IMR-90 (cell line): ENCODE measurements around the gene NSD2. TPM values are rescaled to one million over a fixed set of nuclear protein-coding genes. Genes with fewer than 3 reads are reported as not detected.

Experiments used
- ATAC-seq: fragments of 200-7000 bp; cut with Tn5 transposase; 2 replicates; pipeline ENCODE4 v1.9.1; 2020; ENCODE audit warnings: low read depth, mild to moderate bottlenecking, moderate library complexity
- BruUV-seq: library from RNA; stranded (reverse); fragments of 400-500 nt; replicated peaks from 2 replicates; lab custom pipeline; 2021; lab: Mats Ljungman, UMichigan
- CTCF ChIA-PET: fragments of 300-600 bp; formaldehyde crosslinking; extraction: SDS; loops from one replicate; lab custom pipeline; 2021; ENCODE audit warnings: antibody characterized with exemption; lab: Yijun Ruan, JAX
- POLR2A ChIA-PET: fragments of 300-600 bp; sonication (Branson Sonifier 250); formaldehyde crosslinking; loops from one replicate; lab custom pipeline; 2022; ENCODE audit warnings: antibody characterized with exemption; ENCODE audit not compliant: unreplicated experiment; lab: Charles Lee
- DNase-seq: peaks from one replicate; pipeline ENCODE4 v3.0.0; 2013
- H2AFZ ChIP-seq: replicated peaks from 2 replicates; pipeline ENCODE3; 2013; ENCODE audit warnings: low read length, mild to moderate bottlenecking; ENCODE audit not compliant: poor library complexity
- H2AK5ac ChIP-seq: 2 replicates; pipeline ENCODE4 v1.6.1; 2013; ENCODE audit warnings: low read depth, low read length, inconsistent platforms
- H2AK9ac ChIP-seq: replicated peaks from 2 replicates; pipeline ENCODE3; 2013; ENCODE audit warnings: mild to moderate bottlenecking, low read depth, low read length, moderate library complexity; ENCODE audit not compliant: poor library complexity
- H2BK120ac ChIP-seq: 2 replicates; pipeline ENCODE4 v1.6.1; 2013; ENCODE audit warnings: low read depth, low read length, inconsistent platforms
- H2BK15ac ChIP-seq: 3 replicates; pipeline ENCODE4 v1.6.1; 2013; ENCODE audit warnings: low read depth, low read length, inconsistent platforms
- H2BK20ac ChIP-seq: 2 replicates; pipeline ENCODE4 v1.6.1; 2013; ENCODE audit warnings: low read depth, mild to moderate bottlenecking, inconsistent platforms, low read length, moderate library complexity
- H2BK5ac ChIP-seq: 2 replicates; pipeline ENCODE4 v1.6.1; 2013; ENCODE audit warnings: mild to moderate bottlenecking, low read depth, low read length, inconsistent platforms; ENCODE audit not compliant: poor library complexity, severe bottlenecking
- H3K14ac ChIP-seq: replicated peaks from 2 replicates; pipeline ENCODE4 v1.6.1; 2013; ENCODE audit warnings: low read depth, low read length, inconsistent platforms
- H3K18ac ChIP-seq: 2 replicates; pipeline ENCODE4 v1.6.1; 2013; ENCODE audit warnings: low read depth, low read length, control low read depth
- H3K23ac ChIP-seq: 2 replicates; pipeline ENCODE4 v1.6.1; 2013; ENCODE audit warnings: low read depth, low read length, inconsistent platforms
- H3K27ac ChIP-seq: 2 replicates; pipeline ENCODE4 v1.5.1; 2013; ENCODE audit warnings: mild to moderate bottlenecking, control low read depth, low read length; ENCODE audit not compliant: insufficient read depth
- H3K27me3 ChIP-seq: 2 replicates; pipeline ENCODE4 v1.6.1; 2013; ENCODE audit warnings: low read length; ENCODE audit not compliant: control insufficient read depth, insufficient read depth
- H3K36me3 ChIP-seq: 2 replicates; pipeline ENCODE4 v1.6.1; 2013; ENCODE audit warnings: low read length, mixed read lengths; ENCODE audit not compliant: control insufficient read depth, insufficient read depth
- H3K4ac ChIP-seq: 2 replicates; pipeline ENCODE4 v1.6.1; 2013; ENCODE audit warnings: low read depth, low read length, inconsistent platforms
- H3K4me1 ChIP-seq: 2 replicates; pipeline ENCODE4 v1.6.1; 2013; ENCODE audit warnings: low read length, mixed read lengths; ENCODE audit not compliant: control insufficient read depth, insufficient read depth
- H3K4me2 ChIP-seq: 2 replicates; pipeline ENCODE4 v1.6.1; 2013; ENCODE audit warnings: low read depth, mild to moderate bottlenecking, control low read depth, low read length, moderate library complexity
- H3K4me3 ChIP-seq: 2 replicates; pipeline ENCODE4 v1.5.1; 2013; ENCODE audit warnings: low read depth, mild to moderate bottlenecking, control low read depth, low read length, moderate library complexity; ENCODE audit not compliant: insufficient read depth
- H3K56ac ChIP-seq: 2 replicates; pipeline ENCODE4 v1.6.1; 2013; ENCODE audit warnings: low read length, inconsistent platforms; ENCODE audit not compliant: insufficient read depth; ENCODE audit errors: extremely low read depth
- H3K79me1 ChIP-seq, 2 experiments: 2 replicates each; pipeline ENCODE4 v1.6.1; 2013; ENCODE audit warnings: low read length in 2 of 2, inconsistent platforms in 1 of 2, low read depth in 1 of 2
- H3K9ac ChIP-seq: 2 replicates; pipeline ENCODE4 v1.6.1; 2013; ENCODE audit warnings: low read depth, low read length, control low read depth
- H3K9me1 ChIP-seq: 2 replicates; pipeline ENCODE4 v1.6.1; 2013; ENCODE audit warnings: low read length, inconsistent platforms; ENCODE audit not compliant: insufficient read depth
- H3K9me3 ChIP-seq: 2 replicates; pipeline ENCODE4 v1.6.1; 2013; ENCODE audit warnings: low read length; ENCODE audit not compliant: control insufficient read depth, insufficient read depth
- H4K20me1 ChIP-seq: 2 replicates; pipeline ENCODE4 v1.6.1; 2013; ENCODE audit warnings: low read length, inconsistent platforms; ENCODE audit not compliant: insufficient read depth
- H4K5ac ChIP-seq: 2 replicates; pipeline ENCODE4 v1.6.1; 2013; ENCODE audit warnings: mild to moderate bottlenecking, low read depth, low read length, control low read depth
- H4K8ac ChIP-seq, 2 experiments: 2 replicates each; pipeline ENCODE4 v1.6.1; 2013; ENCODE audit warnings: low read depth in 2 of 2, low read length in 2 of 2, control low read depth in 1 of 2, inconsistent platforms in 1 of 2
- H4K91ac ChIP-seq: 2 replicates; pipeline ENCODE4 v1.6.1; 2013; ENCODE audit warnings: low read depth, low read length, inconsistent platforms; ENCODE audit not compliant: insufficient read depth
- BHLHE40 ChIP-seq: fragments of 150-350 bp; IDR thresholded peaks from 2 replicates; pipeline ENCODE4 v1.6.1; 2016; ENCODE audit warnings: mild to moderate bottlenecking, low read depth, low read length
- CHD1 ChIP-seq: IDR thresholded peaks from 2 replicates; pipeline ENCODE4 v1.6.1; 2012; ENCODE audit warnings: low read depth, low read length, improper control_type of control experiment
- FOS ChIP-seq: fragments of 150-350 bp; IDR thresholded peaks from 2 replicates; pipeline ENCODE4 v1.6.1; 2016; ENCODE audit warnings: low read depth, low read length
- MAFK ChIP-seq: IDR thresholded peaks from 2 replicates; pipeline ENCODE4 v1.6.1; 2012; ENCODE audit warnings: low read depth, low read length, improper control_type of control experiment
- MXI1 ChIP-seq: IDR thresholded peaks from 2 replicates; pipeline ENCODE4 v1.6.1; 2012; ENCODE audit warnings: low read depth, mild to moderate bottlenecking, low read length, moderate library complexity, borderline replicate concordance
- NFE2L2 ChIP-seq: fragments of 150-350 bp; IDR thresholded peaks from 2 replicates; pipeline ENCODE4 v1.6.1; 2016; ENCODE audit warnings: low read depth, mild to moderate bottlenecking, low read length
- POLR2A ChIP-seq: IDR thresholded peaks from 2 replicates; pipeline ENCODE4 v1.6.1; 2012; ENCODE audit warnings: mild to moderate bottlenecking, low read depth, low read length
- RAD21 ChIP-seq: IDR thresholded peaks from 2 replicates; pipeline ENCODE4 v1.6.1; 2012; ENCODE audit warnings: low read length, improper control_type of control experiment
- RFX5 ChIP-seq: IDR thresholded peaks from 2 replicates; pipeline ENCODE4 v1.8.0; 2012; ENCODE audit warnings: low read depth, mild to moderate bottlenecking, low read length, moderate library complexity
- WGBS, 2 experiments: methylation state at CpG; one replicate each; pipeline versions ENCODE4 v1.1.5 to v1.1.7; 2013; ENCODE audit warnings: missing lambda C conversion rate in 2 of 2; ENCODE audit not compliant: insufficient read length in 1 of 2; ENCODE audit errors: extremely low coverage in 2 of 2; 5-methylcytosine and 5-hydroxymethylcytosine counted together
- dilution Hi-C: fragments of 300-500 bp; cut with HindIII; formaldehyde crosslinking; loops from one replicate; pipeline ENCODE4 v1.14.3; 2018; ENCODE audit warnings: low sequenced_read_pairs; ENCODE audit not compliant: unreplicated experiment
- in situ Hi-C: fragments of 300-500 bp; cut with MboI; formaldehyde crosslinking; loops from 3 replicates; pipeline ENCODE4 v1.14.3; 2019; ENCODE audit warnings: low sequenced_read_pairs, inconsistent platforms, mixed read lengths
- intact Hi-C: fragments of 100-400 bp; cut with micrococcal nuclease; formaldehyde crosslinking; loops from 2 replicates; pipeline ENCODE4 v1.10.0; 2022
- polyA plus RNA-seq, 3 experiments: library from polyadenylated mRNA; depleted of rRNA; stranded (reverse); fragments of >200 nt; gene quantifications; 2 replicates each; pipeline ENCODE4 v1.2.3, GENCODE V29; 2012; ENCODE audit warnings: low replicate concordance in 1 of 3
- total RNA-seq: library from RNA; depleted of rRNA; stranded (reverse); fragments of >200 nt; gene quantifications from 2 replicates; pipeline ENCODE4 v1.2.3, GENCODE V29; 2012
- TF ChIP-seq, protein P1 (sequence below): conservative IDR thresholded peaks from 2 replicates; pipeline ENCODE4 v1.5.1; 2012; ENCODE audit warnings: mild to moderate bottlenecking, low read depth, low read length, improper control_type of control experiment
- TF ChIP-seq, protein P2 (sequence below): fragments of 150-350 bp; IDR thresholded peaks from 2 replicates; pipeline ENCODE4 v1.6.1; 2016; ENCODE audit warnings: low read depth, mild to moderate bottlenecking, low read length, moderate library complexity, borderline replicate concordance

The NSD2 gene
- total and polyA plus RNA-seq, 2 of the 4 experiments (the other 2 are of a cell fraction): 35.9 to 68.1 TPM

DNA sequence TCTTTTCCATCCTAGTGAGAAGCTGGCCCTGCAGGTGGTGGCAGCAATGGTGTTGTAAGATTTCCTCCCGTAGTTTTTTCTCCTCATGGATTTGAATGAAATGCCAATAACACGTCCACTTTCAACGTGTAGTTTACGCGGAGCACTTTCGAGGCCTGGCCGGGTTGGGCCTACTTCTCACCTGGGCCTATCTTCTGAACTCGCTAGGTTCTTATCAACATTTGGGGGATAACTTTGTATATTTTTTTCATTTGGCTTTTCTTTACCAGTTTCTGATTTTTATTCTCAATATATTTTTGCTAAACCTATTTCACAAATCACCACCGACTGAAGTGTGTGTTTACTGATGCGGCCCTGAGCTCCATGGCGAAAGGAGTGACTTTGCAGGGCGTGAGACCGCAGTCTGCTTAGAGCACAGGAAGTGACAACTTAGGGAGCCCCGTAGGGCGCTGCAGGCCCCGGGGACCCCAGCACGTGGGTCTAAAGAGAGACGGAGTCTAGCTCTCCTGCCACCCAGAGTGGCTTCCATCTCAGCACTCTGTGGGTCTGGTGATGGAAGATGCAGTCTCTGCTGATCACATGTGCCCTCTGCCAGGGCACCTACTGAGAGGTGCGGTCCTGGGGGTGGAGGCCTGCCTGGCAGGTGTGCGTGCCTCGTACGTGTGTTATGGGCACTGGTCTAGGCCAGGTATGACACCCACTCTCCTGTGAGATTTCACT is 108.4 kb downstream of the NSD2 start:
- H3K36me3 ChIP-seq: peaks cover 75% of the 10 kb centered on the region
- CTCF ChIA-PET: no interaction called here
- POLR2A ChIA-PET: no interaction called here
- H2BK5ac ChIP-seq: no peak overlapping the region
- peaks cover 4 to 20% of the 10 kb centered on the region in 2 experiments; a peak in 2 of 4 replicates for H3K79me1 ChIP-seq
- no peak overlapping the region for H2BK120ac ChIP-seq
- H3K4me2 ChIP-seq: no peak overlapping the region
- no peak overlapping the region for H2AK9ac ChIP-seq
- 94% methylated on average over 10 of the region's 22 CpGs; no CpG with 5 or more reads in 1 of the 2 experiments for WGBS, 2 experiments
- no peak overlapping the region for H3K56ac ChIP-seq
- intact Hi-C loops: no loop called here
- H3K4me3 ChIP-seq: no peak overlapping the region
- H2AK5ac ChIP-seq: no peak overlapping the region
- H3K4ac ChIP-seq: no peak overlapping the region
- TF ChIP-seq BHLHE40 (no peak), MXI1 (no peak), POLR2A (no peak), CHD1 (no peak), RFX5 (no peak), MAFK (no peak), RAD21 (no peak), NFE2L2 (no peak), FOS (no peak)
- TF ChIP-seq, protein P1, sequence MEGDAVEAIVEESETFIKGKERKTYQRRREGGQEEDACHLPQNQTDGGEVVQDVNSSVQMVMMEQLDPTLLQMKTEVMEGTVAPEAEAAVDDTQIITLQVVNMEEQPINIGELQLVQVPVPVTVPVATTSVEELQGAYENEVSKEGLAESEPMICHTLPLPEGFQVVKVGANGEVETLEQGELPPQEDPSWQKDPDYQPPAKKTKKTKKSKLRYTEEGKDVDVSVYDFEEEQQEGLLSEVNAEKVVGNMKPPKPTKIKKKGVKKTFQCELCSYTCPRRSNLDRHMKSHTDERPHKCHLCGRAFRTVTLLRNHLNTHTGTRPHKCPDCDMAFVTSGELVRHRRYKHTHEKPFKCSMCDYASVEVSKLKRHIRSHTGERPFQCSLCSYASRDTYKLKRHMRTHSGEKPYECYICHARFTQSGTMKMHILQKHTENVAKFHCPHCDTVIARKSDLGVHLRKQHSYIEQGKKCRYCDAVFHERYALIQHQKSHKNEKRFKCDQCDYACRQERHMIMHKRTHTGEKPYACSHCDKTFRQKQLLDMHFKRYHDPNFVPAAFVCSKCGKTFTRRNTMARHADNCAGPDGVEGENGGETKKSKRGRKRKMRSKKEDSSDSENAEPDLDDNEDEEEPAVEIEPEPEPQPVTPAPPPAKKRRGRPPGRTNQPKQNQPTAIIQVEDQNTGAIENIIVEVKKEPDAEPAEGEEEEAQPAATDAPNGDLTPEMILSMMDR: no peak
- TF ChIP-seq, protein P2, sequence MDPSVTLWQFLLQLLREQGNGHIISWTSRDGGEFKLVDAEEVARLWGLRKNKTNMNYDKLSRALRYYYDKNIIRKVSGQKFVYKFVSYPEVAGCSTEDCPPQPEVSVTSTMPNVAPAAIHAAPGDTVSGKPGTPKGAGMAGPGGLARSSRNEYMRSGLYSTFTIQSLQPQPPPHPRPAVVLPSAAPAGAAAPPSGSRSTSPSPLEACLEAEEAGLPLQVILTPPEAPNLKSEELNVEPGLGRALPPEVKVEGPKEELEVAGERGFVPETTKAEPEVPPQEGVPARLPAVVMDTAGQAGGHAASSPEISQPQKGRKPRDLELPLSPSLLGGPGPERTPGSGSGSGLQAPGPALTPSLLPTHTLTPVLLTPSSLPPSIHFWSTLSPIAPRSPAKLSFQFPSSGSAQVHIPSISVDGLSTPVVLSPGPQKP: no peak
- H4K20me1 ChIP-seq: peaks cover 5% of the 10 kb centered on the region
- in situ Hi-C loops: no loop called here
- H3K4me1 ChIP-seq: no peaks in the 10 kb centered on the region
- no peak for DNase-seq
- H3K18ac ChIP-seq: no peak overlapping the region
- no peak overlapping the region for H2AFZ ChIP-seq
- H3K9me3 ChIP-seq: no peaks in the 10 kb centered on the region
- H4K8ac ChIP-seq: no peak overlapping the region
- H3K27ac ChIP-seq: no peak overlapping the region
- TSS peak; percentile 60 for BruUV-seq
- no peak overlapping the region for H4K5ac ChIP-seq
- H3K9me1 ChIP-seq: no peaks in the 10 kb centered on the region; the same call in 1 of the 2 replicates
- no peak for ATAC-seq
- no peak overlapping the region for H3K14ac ChIP-seq
- dilution Hi-C loops: no loop called here
- H2BK15ac ChIP-seq: no peak overlapping the region
- H2BK20ac ChIP-seq: no peak overlapping the region
- H3K23ac ChIP-seq: no peak overlapping the region
- H4K91ac ChIP-seq: no peak overlapping the region
- no peaks in the 10 kb centered on the region for H3K27me3 ChIP-seq
- H3K9ac ChIP-seq: no peak overlapping the region
